Naive B cell (primary cell): ENCODE results near the gene CBX2. TPM values are rescaled to one million over a fixed set of nuclear protein-coding genes. Genes with fewer than 3 reads are reported as not detected.
A peak's percentile ranks its signal among the peaks of the same experiment; 100 is the strongest.
"Not testable (repeated sequence)": the region's sequence is repeated elsewhere in the genome, so short reads cannot be mapped to it uniquely, and the experiment has no call there.

Experiments
- ATAC-seq, 2 donors: fragments of 150-1000 bp; cut with Tn5 transposase; 2 replicates each; pipeline ENCODE4 v1.10.0; 2021; ENCODE audit warnings: low read depth in 2 of 2, mild to moderate bottlenecking in 2 of 2, moderate library complexity in 2 of 2
- DNase-seq: peaks from one replicate; pipeline ENCODE4 v3.0.0; 2022
- H3K27ac Mint-ChIP-seq, 6 donors: one replicate each; pipeline ENCODE4 v1.8.0; 2020 to 2022; ENCODE audit warnings: mild to moderate bottlenecking in 6 of 6, mixed read lengths in 6 of 6, moderate library complexity in 5 of 6, inconsistent platforms in 2 of 6
- H3K27me3 Mint-ChIP-seq, 3 donors: one replicate each; pipeline ENCODE4 v1.8.0; 2021 to 2022; ENCODE audit warnings: mixed read lengths in 3 of 3, mild to moderate bottlenecking in 1 of 3
- H3K36me3 Mint-ChIP-seq, 2 donors: one replicate each; pipeline ENCODE4 v1.8.0; 2020 to 2022; ENCODE audit warnings: mixed read lengths in 2 of 2, inconsistent platforms in 1 of 2, mild to moderate bottlenecking in 1 of 2
- H3K4me1 Mint-ChIP-seq, 3 donors: one replicate each; pipeline ENCODE4 v1.8.0; 2020 to 2022; ENCODE audit warnings: mixed read lengths in 3 of 3, inconsistent platforms in 1 of 3, mild to moderate bottlenecking in 1 of 3, moderate library complexity in 1 of 3
- H3K4me3 Mint-ChIP-seq, 8 donors: one replicate each; pipeline ENCODE4 v1.8.0; 2020 to 2022; ENCODE audit warnings: mild to moderate bottlenecking in 8 of 8, mixed read lengths in 8 of 8, moderate library complexity in 8 of 8, inconsistent platforms in 2 of 8
- H3K9me3 Mint-ChIP-seq, 7 donors: one replicate each; pipeline ENCODE4 v1.8.0; 2020 to 2022; ENCODE audit warnings: mixed read lengths in 7 of 7, mild to moderate bottlenecking in 5 of 7, inconsistent platforms in 2 of 7, moderate library complexity in 1 of 7
- polyA plus RNA-seq, 6 donors: library from polyadenylated mRNA; unstranded; fragments of 300-500 nt; fragmentation: Illumina TruSeq; gene quantifications; one replicate each; pipeline ENCODE4 v1.2.3, GENCODE V29; 2021; ENCODE audit warnings: low read depth in 6 of 6

The CBX2 gene
- polyA plus RNA-seq, 6 donors from 2014 or later: 0.09 TPM; not detected in 5

- no peak overlapping the region for H3K4me3 Mint-ChIP-seq
- ATAC-seq: no peak
- H3K27me3 Mint-ChIP-seq: peaks cover 18 to 43% (median 22%) of the 10 kb centered on the region in 3 donors
These were observed 17.6 kb upstream of the CBX2 start for GRCh38 chr17:79760197-79760906.

GRCh38 chr17:79761894-79762589 lies 15.9 kb upstream of the CBX2 start:
- H3K27ac Mint-ChIP-seq: no peak overlapping the region
- H3K4me3 Mint-ChIP-seq: no peak overlapping the region
- no peak for ATAC-seq

More at GRCh38 chr17:79760197-79760906, 17.6 kb upstream of the CBX2 start:
- H3K27ac Mint-ChIP-seq: no peak overlapping the region
- DNase-seq: no peak
- H3K36me3 Mint-ChIP-seq: no peaks in the 10 kb centered on the region
- H3K4me1 Mint-ChIP-seq: no peaks in the 10 kb centered on the region
- H3K9me3 Mint-ChIP-seq: no peaks in the 10 kb centered on the region

GRCh38 chr17:79765708-79766107 lies 12.2 kb upstream of the CBX2 start:
- peaks cover 23 to 45% (median 33%) of the 10 kb centered on the region in 3 donors for H3K27me3 Mint-ChIP-seq
- DNase-seq (no peak), ATAC-seq (no peak)
- no peaks in the 10 kb centered on the region for H3K4me1 Mint-ChIP-seq
- peaks cover 0 to 6% (median 0%) of the 10 kb centered on the region in 7 donors for H3K9me3 Mint-ChIP-seq
- peaks cover 0 to 9% of the 10 kb centered on the region in 2 donors for H3K36me3 Mint-ChIP-seq
- no peak overlapping the region for H3K27ac Mint-ChIP-seq
- H3K4me3 Mint-ChIP-seq: no peak overlapping the region

More at GRCh38 chr17:79761894-79762589, 15.9 kb upstream of the CBX2 start:
- peaks cover 14 to 38% (median 22%) of the 10 kb centered on the region in 3 donors for H3K27me3 Mint-ChIP-seq
- no peaks in the 10 kb centered on the region for H3K36me3 Mint-ChIP-seq
- no peaks in the 10 kb centered on the region for H3K9me3 Mint-ChIP-seq
- DNase-seq: no peak
- no peaks in the 10 kb centered on the region for H3K4me1 Mint-ChIP-seq

- H3K4me3 Mint-ChIP-seq: no peak overlapping the region
- DNase-seq: no peak
- peak overlapping the region in 1 of 6 donors; percentile 76 for H3K27ac Mint-ChIP-seq
- ATAC-seq: no peak
- H3K4me1 Mint-ChIP-seq: no peaks in the 10 kb centered on the region
- H3K27me3 Mint-ChIP-seq: peaks cover 23 to 74% (median 51%) of the 10 kb centered on the region in 3 donors
- H3K36me3 Mint-ChIP-seq: peaks cover 0 to 9% of the 10 kb centered on the region in 2 donors
- H3K9me3 Mint-ChIP-seq: peaks cover 0 to 6% (median 0%) of the 10 kb centered on the region in 7 donors
These were observed 8.1 kb upstream of the CBX2 start for GRCh38 chr17:79769570-79770506.

GRCh38 chr17:79771276-79771675 lies 6.7 kb upstream of the CBX2 start:
- peaks cover 0 to 9% of the 10 kb centered on the region in 2 donors for H3K36me3 Mint-ChIP-seq
- no peak overlapping the region for H3K27ac Mint-ChIP-seq
- ATAC-seq: no peak
- DNase-seq: no peak
- H3K4me3 Mint-ChIP-seq: no peak overlapping the region
- H3K27me3 Mint-ChIP-seq: peaks cover 30 to 81% (median 63%) of the 10 kb centered on the region in 3 donors
- no peaks in the 10 kb centered on the region for H3K4me1 Mint-ChIP-seq
- peaks cover 0 to 6% (median 0%) of the 10 kb centered on the region in 7 donors for H3K9me3 Mint-ChIP-seq

GRCh38 chr17:79772726-79773125 lies 5.2 kb upstream of the CBX2 start:
- not testable (repeated sequence) for H3K27ac Mint-ChIP-seq, ATAC-seq, H3K4me3 Mint-ChIP-seq, H3K4me1 Mint-ChIP-seq, DNase-seq, H3K36me3 Mint-ChIP-seq, H3K9me3 Mint-ChIP-seq
- H3K27me3 Mint-ChIP-seq: peaks cover 38 to 75% (median 69%) of the 10 kb centered on the region in 3 donors

GRCh38 chr17:79774561-79774975 lies 3.4 kb upstream of the CBX2 start:
- Mint-ChIP-seq H3K27me3 (peaks cover 43 to 67% (median 66%) of the 10 kb centered on the region in 3 donors), H3K9me3 (no peaks in the 10 kb centered on the region), H3K36me3 (no peaks in the 10 kb centered on the region), H3K4me3 (peak overlapping the region in 1 of 8 donors; percentile 22), H3K4me1 (peaks cover 7 to 16% (median 14%) of the 10 kb centered on the region in 3 donors), H3K27ac (no peak overlapping the region)
- ATAC-seq (no peak), DNase-seq (no peak)

GRCh38 chr17:79775632-79776031 lies 2.3 kb upstream of the CBX2 start:
- no peak for ATAC-seq
- H3K4me1 Mint-ChIP-seq: peaks cover 7 to 16% (median 14%) of the 10 kb centered on the region in 3 donors

GRCh38 chr17:79776376-79777119 lies 1.4 kb upstream of the CBX2 start:
- peaks cover 11 to 22% (median 17%) of the 10 kb centered on the region in 3 donors for H3K4me1 Mint-ChIP-seq
- peak overlapping the region; percentile 56 to 86 (median 76) for H3K4me3 Mint-ChIP-seq
- DNase-seq (no peak), ATAC-seq (no peak)
- no peak overlapping the region for H3K27ac Mint-ChIP-seq
- H3K9me3 Mint-ChIP-seq: no peaks in the 10 kb centered on the region
- H3K36me3 Mint-ChIP-seq: no peaks in the 10 kb centered on the region
- peaks cover 55 to 77% (median 71%) of the 10 kb centered on the region in 3 donors for H3K27me3 Mint-ChIP-seq

More at GRCh38 chr17:79775632-79776031, 2.3 kb upstream of the CBX2 start:
- Mint-ChIP-seq H3K4me3 (peak overlapping the region in 2 of 8 donors; percentile 3 to 29), H3K36me3 (no peaks in the 10 kb centered on the region), H3K9me3 (no peaks in the 10 kb centered on the region), H3K27ac (no peak overlapping the region), H3K27me3 (peaks cover 46 to 68% (median 68%) of the 10 kb centered on the region in 3 donors)
- DNase-seq: no peak

GRCh38 chr17:79777120-79777893 lies 641 bp upstream of the CBX2 start:
- Mint-ChIP-seq H3K4me1 (peaks cover 16 to 25% (median 23%) of the 10 kb centered on the region in 3 donors), H3K27ac (no peak overlapping the region), H3K36me3 (no peaks in the 10 kb centered on the region), H3K9me3 (no peaks in the 10 kb centered on the region), H3K4me3 (peak overlapping the region; percentile 56 to 86 (median 79)), H3K27me3 (peaks cover 61 to 85% (median 73%) of the 10 kb centered on the region in 3 donors)
- peak; percentile 29 to 43 for ATAC-seq
- DNase-seq: no peak

- Mint-ChIP-seq H3K4me3 (peak overlapping the region; percentile 86 to 93 (median 91)), H3K36me3 (no peaks in the 10 kb centered on the region), H3K4me1 (peaks cover 19 to 29% (median 23%) of the 10 kb centered on the region in 3 donors), H3K27me3 (peaks cover 69 to 86% (median 72%) of the 10 kb centered on the region in 3 donors), H3K27ac (peak overlapping the region in 5 of 6 donors; percentile 18 to 88 (median 83)), H3K9me3 (no peaks in the 10 kb centered on the region)
- ATAC-seq: peak; percentile 10 to 12
- DNase-seq: no peak
These were observed 646 bp downstream of the CBX2 start for GRCh38 chr17:79778504-79779083.
